Smooth muscle cell (in vitro differentiated cells): ENCODE results near the gene KRTAP10-3. TPM values are rescaled to one million over a fixed set of nuclear protein-coding genes. Genes with fewer than 3 reads are reported as not detected.

Source experiments
- DNase-seq: peaks from one replicate; lab custom pipeline; 2025; ENCODE audit not compliant: unreplicated experiment; lab: John Stamatoyannopoulos, UW
- H2AFZ ChIP-seq: fragments of 200-600 bp; sonication (generic); 2 replicates; pipeline ENCODE4 v1.6.0; 2016; ENCODE audit warnings: antibody characterized with exemption, low read depth, mild to moderate bottlenecking
- H3F3A ChIP-seq: fragments of 200-600 bp; sonication (generic); 2 replicates; pipeline ENCODE4 v1.6.0; 2017; ENCODE audit warnings: antibody characterized with exemption, low read depth
- H3K27ac ChIP-seq: fragments of 200-600 bp; sonication (generic); 2 replicates; pipeline ENCODE4 v1.5.1; 2016; ENCODE audit warnings: low read depth, mild to moderate bottlenecking
- H3K27me3 ChIP-seq: fragments of 200-600 bp; sonication (generic); 2 replicates; pipeline ENCODE4 v1.6.1; 2016; ENCODE audit warnings: low read depth, mild to moderate bottlenecking
- H3K36me3 ChIP-seq: fragments of 200-600 bp; sonication (generic); 2 replicates; pipeline ENCODE4 v1.5.1; 2016; ENCODE audit warnings: low read depth
- H3K4me1 ChIP-seq: fragments of 200-600 bp; sonication (generic); 2 replicates; pipeline ENCODE4 v1.5.1; 2016; ENCODE audit warnings: low read depth
- H3K4me2 ChIP-seq: fragments of 200-600 bp; sonication (generic); 2 replicates; pipeline ENCODE4 v1.6.0; 2016; ENCODE audit warnings: mild to moderate bottlenecking
- H3K4me3 ChIP-seq: fragments of 200-600 bp; sonication (generic); 2 replicates; pipeline ENCODE4 v1.5.1; 2016; ENCODE audit warnings: mild to moderate bottlenecking
- H3K79me2 ChIP-seq: fragments of 200-600 bp; sonication (generic); 2 replicates; pipeline ENCODE4 v1.6.0; 2016; ENCODE audit warnings: low read depth, mild to moderate bottlenecking
- H3K9ac ChIP-seq: fragments of 200-600 bp; sonication (generic); 2 replicates; pipeline ENCODE4 v1.6.0; 2016; ENCODE audit warnings: low read depth
- H3K9me3 ChIP-seq: fragments of 200-600 bp; sonication (generic); replicated peaks from 2 replicates; pipeline ENCODE4 v1.5.1; 2016; ENCODE audit warnings: low read depth
- H4K20me1 ChIP-seq: fragments of 200-600 bp; sonication (generic); 2 replicates; pipeline ENCODE4 v1.6.0; 2016; ENCODE audit warnings: low read depth
- CTCF ChIP-seq: fragments of 200-600 bp; sonication (generic); IDR thresholded peaks from 2 replicates; pipeline ENCODE4 v1.5.1; 2017; ENCODE audit warnings: borderline replicate concordance, mild to moderate bottlenecking, antibody characterized with exemption; ENCODE audit not compliant: insufficient read depth, poor library complexity, severe bottlenecking
- WGBS: methylation state at CpG from one replicate; pipeline ENCODE4 v1.1.7; 2016; ENCODE audit warnings: low lambda C conversion rate; 5-methylcytosine and 5-hydroxymethylcytosine counted together
- polyA plus RNA-seq: library from polyadenylated mRNA; unstranded; fragments of >200 nt; fragmentation: Nextera tagmentation; extraction: Ambion mirVana; gene quantifications from 2 replicates; pipeline ENCODE4 v1.2.1, GENCODE V29; 2016
- total RNA-seq: library from RNA; depleted of rRNA; stranded (reverse); fragments of >200 nt; gene quantifications from 2 replicates; pipeline ENCODE4 v1.2.3, GENCODE V29; 2014

KRTAP10-3 gene
- total and polyA plus RNA-seq, 2 experiments from 2014 or later: not detected

- WGBS: 97% methylated on average over 32 of the region's 32 CpGs
- no peaks in the 10 kb centered on the region for H3K79me2 ChIP-seq
- H3K4me1 ChIP-seq: no peaks in the 10 kb centered on the region
- H3K27me3 ChIP-seq: no peaks in the 10 kb centered on the region
- no peak for DNase-seq
- H3K4me2 ChIP-seq: no peak overlapping the region
- no peak overlapping the region for H2AFZ ChIP-seq
- no peaks in the 10 kb centered on the region for H3K36me3 ChIP-seq
- no peak overlapping the region for H3K27ac ChIP-seq
- H3F3A ChIP-seq: no peaks in the 10 kb centered on the region
- no peaks in the 10 kb centered on the region for H3K9me3 ChIP-seq
- TF ChIP-seq CTCF: no peak
- no peak overlapping the region for H3K4me3 ChIP-seq
- no peak overlapping the region for H3K9ac ChIP-seq
- no peaks in the 10 kb centered on the region for H4K20me1 ChIP-seq
Observed at GRCh38 chr21:44515359-44516165, 43.0 kb downstream of the KRTAP10-3 start.

- no peaks in the 10 kb centered on the region for H3K4me1 ChIP-seq
- no peaks in the 10 kb centered on the region for H4K20me1 ChIP-seq
- no peak for TF ChIP-seq CTCF
- no peaks in the 10 kb centered on the region for H3K79me2 ChIP-seq
- no peak overlapping the region for H3K9ac ChIP-seq
- no peak overlapping the region for H3K27ac ChIP-seq
- WGBS: 87% methylated on average over 11 of the region's 11 CpGs
- H3F3A ChIP-seq: no peaks in the 10 kb centered on the region
- no peak overlapping the region for H3K4me3 ChIP-seq
- H3K27me3 ChIP-seq: no peaks in the 10 kb centered on the region
- H2AFZ ChIP-seq: no peak overlapping the region
- no peaks in the 10 kb centered on the region for H3K9me3 ChIP-seq
- no peak for DNase-seq
- H3K36me3 ChIP-seq: no peaks in the 10 kb centered on the region
- no peak overlapping the region for H3K4me2 ChIP-seq
Observed at GRCh38 chr21:44514746-44515358, 43.7 kb downstream of the KRTAP10-3 start.

- Histone ChIP-seq H3K79me2 (no peaks in the 10 kb centered on the region), H4K20me1 (no peaks in the 10 kb centered on the region), H3K27ac (no peak overlapping the region), H3K4me3 (no peak overlapping the region), H3K4me2 (no peak overlapping the region), H2AFZ (no peak overlapping the region), H3K27me3 (no peaks in the 10 kb centered on the region), H3K9ac (no peak overlapping the region), H3K36me3 (no peaks in the 10 kb centered on the region), H3K4me1 (no peaks in the 10 kb centered on the region), H3F3A (no peaks in the 10 kb centered on the region), H3K9me3 (no peaks in the 10 kb centered on the region)
- DNase-seq: no peak
- TF ChIP-seq CTCF: no peak
- WGBS: 98% methylated on average over 7 of the region's 7 CpGs
Observed at GRCh38 chr21:44514218-44514520, 44.4 kb downstream of the KRTAP10-3 start.
